SKM-1 treated with dmso at 0.1 percent for 144 hours (cell line): ENCODE measurements around the gene CEACAM5.

Experiments used
- DNase-seq: peaks from one replicate; lab custom pipeline; 2025; ENCODE audit not compliant: unreplicated experiment; lab: John Stamatoyannopoulos, UW

CEACAM5 gene

GRCh38 chr19:41708481-41708880 lies at the start of gene CEACAM5:
CEACAM5 (plus strand) TSS chr19:41708626; CDS start chr19:41708732, 106 bp downstream.
- no peak for DNase-seq

GRCh38 chr19:41666075-41666474 lies 42.4 kb upstream of the CEACAM5 start:
- no peak for DNase-seq

- DNase-seq: no peak
Observed at GRCh38 chr19:41668315-41668714, 40.1 kb upstream of the CEACAM5 start.

- DNase-seq: no peak
Observed at GRCh38 chr19:41670755-41671154, 37.7 kb upstream of the CEACAM5 start.

- no peak for DNase-seq
Observed at GRCh38 chr19:41671486-41671885, 36.9 kb upstream of the CEACAM5 start.

GRCh38 chr19:41682437-41682836 lies 26.0 kb upstream of the CEACAM5 start:
- no peak for DNase-seq

GRCh38 chr19:41687419-41687818 lies 21.0 kb upstream of the CEACAM5 start:
- no peak for DNase-seq

GRCh38 chr19:41688098-41688497 lies 20.3 kb upstream of the CEACAM5 start, which contains the start of gene CEACAM7:
CEACAM7 (minus strand) TSS chr19:41688270; CDS start chr19:41688165, 105 bp downstream.
- DNase-seq: no peak

- no peak for DNase-seq
Observed at GRCh38 chr19:41688687-41689086, 19.7 kb upstream of the CEACAM5 start.

GRCh38 chr19:41689993-41690800 lies 18.2 kb upstream of the CEACAM5 start:
- no peak for DNase-seq

- no peak for DNase-seq
Observed at GRCh38 chr19:41690801-41691065, 17.7 kb upstream of the CEACAM5 start.

- no peak for DNase-seq
Observed at GRCh38 chr19:41691268-41691970, 17.0 kb upstream of the CEACAM5 start.

- DNase-seq: no peak
Observed at GRCh38 chr19:41694196-41694595, 14.2 kb upstream of the CEACAM5 start.

- DNase-seq: no peak
Observed at GRCh38 chr19:41694831-41695635, 13.4 kb upstream of the CEACAM5 start.

- no peak for DNase-seq
Observed at GRCh38 chr19:41695745-41696144, 12.7 kb upstream of the CEACAM5 start.

GRCh38 chr19:41696402-41697197 lies 11.8 kb upstream of the CEACAM5 start:
- no peak for DNase-seq

GRCh38 chr19:41697198-41697855 lies 11.1 kb upstream of the CEACAM5 start:
- no peak for DNase-seq

GRCh38 chr19:41698746-41699230 lies 9.6 kb upstream of the CEACAM5 start:
- no peak for DNase-seq

- DNase-seq: no peak
Observed at GRCh38 chr19:41699231-41699967, 9.0 kb upstream of the CEACAM5 start.

- no peak for DNase-seq
Observed at GRCh38 chr19:41699968-41700323, 8.5 kb upstream of the CEACAM5 start.
